ENCODE data around the gene SLC39A13.

DNA sequence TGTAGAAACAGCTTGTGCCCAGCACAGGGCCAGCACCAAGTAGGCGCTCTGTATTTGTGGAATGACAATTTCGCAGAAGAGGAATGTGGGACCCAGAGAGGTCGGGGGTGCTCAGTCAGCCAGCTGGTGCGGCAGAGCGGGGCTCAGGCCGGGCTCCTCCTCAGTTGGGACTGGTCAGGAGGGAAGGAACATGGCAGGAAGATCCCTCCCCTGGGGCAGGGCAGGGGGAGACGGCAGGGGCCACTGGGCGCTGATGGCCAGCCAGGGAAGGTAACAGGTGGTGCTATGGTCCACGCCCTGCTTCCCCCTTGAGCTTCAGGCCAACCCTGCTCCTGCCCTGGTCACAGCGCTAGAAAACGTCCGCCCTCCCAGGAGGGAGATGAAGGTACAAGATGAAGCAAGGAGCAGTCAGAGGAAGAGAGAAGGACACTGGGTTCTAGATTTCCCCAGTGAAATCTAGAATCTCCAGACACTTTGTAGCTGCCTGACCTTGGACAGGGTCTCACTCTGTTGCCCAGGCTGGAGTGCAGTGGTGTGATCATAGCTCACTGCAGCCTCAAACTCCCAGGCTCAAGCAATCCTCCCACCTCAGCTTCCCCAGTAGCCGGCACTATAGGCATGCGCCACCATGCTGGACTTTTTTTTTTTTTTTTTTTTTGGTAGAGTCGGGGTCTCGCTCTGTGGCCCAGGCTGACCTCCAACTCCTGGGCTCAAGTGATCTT is 16.5 kb upstream of the SLC39A13 start:
- TF ChIP-seq, protein P1, sequence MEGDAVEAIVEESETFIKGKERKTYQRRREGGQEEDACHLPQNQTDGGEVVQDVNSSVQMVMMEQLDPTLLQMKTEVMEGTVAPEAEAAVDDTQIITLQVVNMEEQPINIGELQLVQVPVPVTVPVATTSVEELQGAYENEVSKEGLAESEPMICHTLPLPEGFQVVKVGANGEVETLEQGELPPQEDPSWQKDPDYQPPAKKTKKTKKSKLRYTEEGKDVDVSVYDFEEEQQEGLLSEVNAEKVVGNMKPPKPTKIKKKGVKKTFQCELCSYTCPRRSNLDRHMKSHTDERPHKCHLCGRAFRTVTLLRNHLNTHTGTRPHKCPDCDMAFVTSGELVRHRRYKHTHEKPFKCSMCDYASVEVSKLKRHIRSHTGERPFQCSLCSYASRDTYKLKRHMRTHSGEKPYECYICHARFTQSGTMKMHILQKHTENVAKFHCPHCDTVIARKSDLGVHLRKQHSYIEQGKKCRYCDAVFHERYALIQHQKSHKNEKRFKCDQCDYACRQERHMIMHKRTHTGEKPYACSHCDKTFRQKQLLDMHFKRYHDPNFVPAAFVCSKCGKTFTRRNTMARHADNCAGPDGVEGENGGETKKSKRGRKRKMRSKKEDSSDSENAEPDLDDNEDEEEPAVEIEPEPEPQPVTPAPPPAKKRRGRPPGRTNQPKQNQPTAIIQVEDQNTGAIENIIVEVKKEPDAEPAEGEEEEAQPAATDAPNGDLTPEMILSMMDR (IDR thresholded peaks at IDR 0.05; ENCODE audit: borderline replicate concordance, extremely low read depth, low read length, poor library complexity, severe bottlenecking), result no peak
- no peak for TF ChIP-seq EZH2 (IDR thresholded peaks at IDR 0.05; ENCODE audit: borderline replicate concordance, low read depth, low read length, severe bottlenecking)
